A673 (cell line): ENCODE results near the gene UTP4. TPM values are rescaled to one million over a fixed set of nuclear protein-coding genes. Genes with fewer than 3 reads are reported as not detected.

Experiments
- BruUV-seq: library from RNA; stranded (reverse); fragments of 400-500 nt; replicated peaks from 2 replicates; lab custom pipeline; 2021; lab: Mats Ljungman, UMichigan
- CTCF ChIA-PET: fragments of 300-600 bp; sonication (Branson Sonifier 250); formaldehyde crosslinking; loops from one replicate; lab custom pipeline; 2022; ENCODE audit warnings: antibody characterized with exemption; lab: Charles Lee
- POLR2A ChIA-PET: fragments of 300-600 bp; sonication (Branson Sonifier 250); formaldehyde crosslinking; loops from one replicate; lab custom pipeline; 2022; ENCODE audit warnings: antibody characterized with exemption; ENCODE audit not compliant: low non-redundant PET; lab: Charles Lee
- DNase-seq: peaks from one replicate; pipeline ENCODE4 v3.0.0-alpha.2; 2015; ENCODE audit warnings: low spot score
- H3K27ac ChIP-seq: fragments of 200-600 bp; sonication (generic); 2 replicates; pipeline ENCODE4 v1.5.1; 2016; ENCODE audit warnings: mixed run types, low read depth, mild to moderate bottlenecking, mixed read lengths, antibody characterized with exemption, low read length; ENCODE audit not compliant: poor library complexity, severe bottlenecking
- H3K27me3 ChIP-seq: fragments of 200-600 bp; sonication (generic); replicated peaks from 2 replicates; pipeline ENCODE4 v1.6.1; 2017; ENCODE audit warnings: mixed run types, low read depth, mild to moderate bottlenecking, mixed read lengths, antibody characterized with exemption, low read length; ENCODE audit not compliant: insufficient read depth, poor library complexity
- H3K36me3 ChIP-seq: fragments of 200-600 bp; sonication (generic); 2 replicates; pipeline ENCODE4 v1.6.1; 2016; ENCODE audit warnings: mixed run types, mild to moderate bottlenecking, mixed read lengths, antibody characterized with exemption, low read length; ENCODE audit not compliant: insufficient read depth, poor library complexity, severe bottlenecking
- H3K4me1 ChIP-seq: fragments of 200-600 bp; sonication (generic); 2 replicates; pipeline ENCODE4 v1.6.1; 2017; ENCODE audit warnings: mixed run types, mild to moderate bottlenecking, mixed read lengths, antibody characterized with exemption, low read length; ENCODE audit not compliant: insufficient read depth, poor library complexity, severe bottlenecking
- H3K4me3 ChIP-seq: fragments of 200-600 bp; sonication (generic); 2 replicates; pipeline ENCODE4 v1.5.1; 2016; ENCODE audit warnings: low read depth, mixed run types, mild to moderate bottlenecking, mixed read lengths, low read length; ENCODE audit not compliant: poor library complexity, severe bottlenecking
- H3K9me3 ChIP-seq: fragments of 200-600 bp; sonication (generic); 2 replicates; pipeline ENCODE4 v1.6.1; 2016; ENCODE audit warnings: mixed run types, low read depth, mild to moderate bottlenecking, mixed read lengths, antibody characterized with exemption, low read length; ENCODE audit not compliant: poor library complexity, severe bottlenecking
- CTCF ChIP-seq: fragments of 300-800, 200-600 bp; sonication (generic); conservative IDR thresholded peaks from 2 replicates; pipeline ENCODE4 v1.5.1; 2017; ENCODE audit warnings: low read depth, mild to moderate bottlenecking, antibody characterized with exemption, low read length, moderate library complexity, mixed read lengths
- EZH2 ChIP-seq: fragments of 200-600 bp; sonication (generic); IDR thresholded peaks from 2 replicates; pipeline ENCODE4 v1.6.1; 2017; ENCODE audit warnings: borderline replicate concordance, low read depth, mild to moderate bottlenecking, mixed read lengths, antibody characterized with exemption, low read length; ENCODE audit not compliant: poor library complexity, severe bottlenecking
- intact Hi-C: fragments of 100-400 bp; cut with micrococcal nuclease; formaldehyde crosslinking; loops from one replicate; pipeline ENCODE4 v1.10.0; 2022; ENCODE audit not compliant: unreplicated experiment
- total RNA-seq: library from RNA; stranded (reverse); gene quantifications from 2 replicates; pipeline ENCODE4 v1.2.3, GENCODE V29; 2021

Gene UTP4
- total RNA-seq, 1 experiment from 2014 or later = 146 TPM

- H3K4me3 ChIP-seq = peak overlapping the region; percentile 66
- H3K27ac ChIP-seq = no peak overlapping the region
- TF ChIP-seq EZH2 (no peak), CTCF (no peak)
- POLR2A ChIA-PET = interaction anchor here (0.6 kb wide), 1 partner anchor 17 kb away, joined by 10 read pairs; no protein-coding TSS in a partner anchor
- BruUV-seq = no TSS peak
- no peaks in the 10 kb centered on the region for H3K27me3 ChIP-seq
- intact Hi-C loops = loop anchor here (5.0 kb wide), 2 partner anchors 109 to 514 kb away; no protein-coding TSS in a partner anchor
- no peaks in the 10 kb centered on the region for H3K9me3 ChIP-seq
- CTCF ChIA-PET = interaction anchor here (1.3 to 1.7 kb wide), 2 partner anchors 259 to 263 kb away, joined by 4 to 8 read pairs; no protein-coding TSS in a partner anchor
- DNase-seq = peak; percentile 26
- H3K36me3 ChIP-seq = no peaks in the 10 kb centered on the region
- H3K4me1 ChIP-seq = peaks cover 8% of the 10 kb centered on the region
These were observed 25.7 kb upstream of the UTP4 start for GRCh38 chr16:69106491-69107315.

DNA sequence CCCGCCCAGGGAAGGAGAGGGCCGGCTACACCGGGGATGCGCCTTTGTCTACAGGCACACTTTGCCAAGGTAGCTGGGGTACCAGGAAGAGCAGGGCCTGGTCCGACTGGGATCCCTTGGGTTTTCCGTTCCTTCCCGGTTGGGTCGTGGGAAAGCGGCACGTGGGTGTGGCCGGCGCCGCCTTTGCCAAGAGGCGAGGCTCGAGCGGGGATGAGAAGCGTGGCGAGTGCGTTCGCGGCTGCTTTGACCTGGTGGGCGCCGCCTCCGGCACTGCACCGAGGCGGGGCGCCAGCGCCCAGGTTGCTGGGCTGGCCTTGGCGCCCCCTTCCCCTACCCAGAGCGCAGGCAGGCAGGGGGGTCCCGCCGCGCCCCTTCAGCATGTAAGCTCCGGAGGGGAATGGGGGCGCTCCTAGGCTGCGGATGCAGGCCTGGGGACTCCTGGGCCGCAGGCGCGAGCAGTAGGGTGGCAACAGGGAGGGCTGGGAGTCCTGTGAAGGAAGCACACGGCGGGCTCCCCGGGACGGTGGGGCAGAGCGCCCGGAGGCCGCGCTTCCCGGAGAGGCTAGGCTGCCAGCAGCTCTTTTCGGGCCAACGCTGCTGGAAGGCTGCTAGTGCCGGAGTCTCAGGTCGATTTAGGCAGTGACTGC, 25.0 kb upstream of the UTP4 start:
- peak; percentile 44 for DNase-seq
- TF ChIP-seq CTCF = 0 out of 2 replicates have a peak, but pooled peaks have one; percentile 20
- TF ChIP-seq EZH2 = no peak
- no peaks in the 10 kb centered on the region for H3K27me3 ChIP-seq
- peak overlapping the region; percentile 66 for H3K4me3 ChIP-seq
- no peaks in the 10 kb centered on the region for H3K9me3 ChIP-seq
- peaks cover 8% of the 10 kb centered on the region for H3K4me1 ChIP-seq
- intact Hi-C loops = loop anchor here (5.0 kb wide), 2 partner anchors 110 to 515 kb away; no protein-coding TSS in a partner anchor
- BruUV-seq = no TSS peak
- no peaks in the 10 kb centered on the region for H3K36me3 ChIP-seq
- ChIA-PET POLR2A (interaction anchor here (0.6 kb wide), 1 partner anchor 17 kb away, joined by 10 read pairs; no protein-coding TSS in a partner anchor), CTCF (no interaction called here)
- no peak overlapping the region for H3K27ac ChIP-seq

- ChIA-PET POLR2A (interaction anchor here (0.6 kb wide), 1 partner anchor 32 kb away, joined by 11 read pairs; no protein-coding TSS in a partner anchor), CTCF (interaction anchor here (0.9 kb wide), 1 partner anchor 11 kb away, joined by 3 read pairs; no protein-coding TSS in a partner anchor)
- Histone ChIP-seq H3K4me1 (peaks cover 8% of the 10 kb centered on the region), H3K27ac (no peak overlapping the region), H3K9me3 (no peaks in the 10 kb centered on the region), H3K27me3 (no peaks in the 10 kb centered on the region), H3K4me3 (peak overlapping the region; percentile 66), H3K36me3 (no peaks in the 10 kb centered on the region)
- DNase-seq = no peak
- intact Hi-C loops = loop anchor here (5.0 kb wide), 2 partner anchors 111 to 516 kb away; no protein-coding TSS in a partner anchor
- TF ChIP-seq CTCF (no peak), EZH2 (no peak)
- BruUV-seq = no TSS peak
These were observed 24.2 kb upstream of the UTP4 start for GRCh38 chr16:69108064-69108904.
